T-helper 2 cell (primary cell): ENCODE results near the gene BRAP.
"Not testable (repeated sequence)": the region's sequence is repeated elsewhere in the genome, so short reads cannot be mapped to it uniquely, and the experiment has no call there.

ENCODE experiments used
- DNase-seq, 5 experiments: peaks; one replicate each; pipeline versions ENCODE4 v3.0.0 to v3.0.0-alpha.2; 2012 to 2022

Gene BRAP

DNA sequence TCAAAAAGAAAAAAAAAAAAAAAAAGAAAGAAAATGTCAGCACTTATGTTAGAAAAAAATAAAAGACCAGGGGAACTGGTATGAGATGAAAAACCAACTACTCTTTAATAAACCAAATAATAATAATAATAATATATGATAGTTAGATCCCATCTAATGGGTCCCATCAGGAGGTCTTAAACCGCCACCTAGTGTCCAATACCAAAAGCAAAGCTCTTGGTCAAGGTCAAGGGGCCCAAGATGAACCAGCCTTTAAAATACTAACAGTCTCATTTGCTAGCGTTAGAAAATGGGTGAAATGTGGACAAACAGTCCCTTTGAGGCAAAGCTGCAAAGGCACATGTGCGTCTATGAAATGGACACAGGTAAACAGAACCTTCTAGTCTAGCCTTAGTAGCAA is 12.3 kb downstream of the BRAP start:
- DNase-seq, result no peak

- DNase-seq, result no peak
Observed at GRCh38 chr12:111672822-111673381, 12.9 kb downstream of the BRAP start.

- no peak for DNase-seq
Observed at GRCh38 chr12:111664961-111665865, 20.5 kb downstream of the BRAP start.

DNA sequence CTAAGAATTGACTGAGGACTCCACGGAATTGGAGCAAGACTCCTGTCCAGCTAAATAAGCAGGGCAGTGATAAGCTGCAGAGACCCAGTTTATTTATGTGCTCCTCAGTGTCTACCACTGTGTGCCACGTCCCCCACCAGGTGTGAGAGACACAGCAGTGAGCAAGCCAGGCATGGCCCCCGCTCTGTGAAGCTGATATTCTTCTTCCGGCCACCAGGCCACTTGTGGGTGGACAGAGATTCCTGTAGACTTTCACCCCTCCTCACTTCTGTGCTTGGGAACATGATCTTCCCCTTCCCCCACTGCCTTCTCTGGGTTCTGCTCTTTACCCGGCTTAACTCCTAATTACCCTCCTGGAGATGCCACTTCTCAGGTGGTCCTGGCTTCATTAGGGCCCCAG is 21.3 kb downstream of the BRAP start:
- no peak for DNase-seq

DNA sequence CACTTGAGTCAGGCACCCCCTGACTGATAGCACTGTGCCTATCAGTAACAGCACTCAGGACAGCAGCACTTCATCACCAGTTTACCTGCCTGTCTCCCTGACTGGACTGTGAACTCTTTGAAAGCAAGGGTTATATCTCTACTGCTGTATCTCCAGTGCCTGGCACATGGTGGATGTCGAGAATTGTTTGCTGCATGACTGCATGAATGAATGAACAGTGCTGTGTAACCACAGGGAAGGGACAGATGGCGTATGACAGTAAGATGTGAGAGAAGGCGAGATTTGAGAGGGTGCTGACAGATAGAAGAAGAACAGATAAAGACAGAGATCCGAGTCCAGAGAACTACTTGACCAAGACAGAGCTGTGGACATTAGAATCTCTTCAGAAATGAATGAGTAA is 29.7 kb downstream of the BRAP start:
- DNase-seq, result no peak

- DNase-seq, result no peak
Observed at GRCh38 chr12:111655356-111655755, 30.4 kb downstream of the BRAP start.

GRCh38 chr12:111653596-111653995 is 32.2 kb downstream of the BRAP start:
- no peak for DNase-seq

DNA sequence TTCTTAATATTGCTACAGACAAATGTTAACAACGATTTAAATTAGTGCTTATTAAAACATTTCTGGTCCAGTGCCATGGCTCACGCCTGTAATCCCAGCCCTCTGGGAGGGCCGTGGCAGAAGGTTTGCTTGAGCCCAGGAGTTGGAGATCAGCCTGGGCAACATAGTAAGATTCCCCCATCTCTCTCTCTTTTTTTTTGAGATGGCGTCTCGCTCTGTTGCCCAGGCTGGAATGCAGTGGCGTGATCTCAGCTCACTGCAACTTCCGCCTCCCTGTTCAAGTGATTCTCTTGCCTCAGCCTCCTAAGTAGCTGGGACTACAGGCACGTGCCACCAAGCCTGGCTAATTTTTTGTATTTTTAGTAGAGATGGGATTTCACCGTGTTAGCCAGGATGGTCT is 33.2 kb downstream of the BRAP start:
- not testable (repeated sequence) for DNase-seq

GRCh38 chr12:111650912-111651311 is 34.8 kb downstream of the BRAP start:
- no peak for DNase-seq

GRCh38 chr12:111645433-111645832 is 40.3 kb downstream of the BRAP start:
- no peak for DNase-seq

- DNase-seq, result no peak
Observed at GRCh38 chr12:111643427-111643826, 42.3 kb downstream of the BRAP start.

GRCh38 chr12:111642681-111643426 is 42.9 kb downstream of the BRAP start:
- no peak for DNase-seq

DNA sequence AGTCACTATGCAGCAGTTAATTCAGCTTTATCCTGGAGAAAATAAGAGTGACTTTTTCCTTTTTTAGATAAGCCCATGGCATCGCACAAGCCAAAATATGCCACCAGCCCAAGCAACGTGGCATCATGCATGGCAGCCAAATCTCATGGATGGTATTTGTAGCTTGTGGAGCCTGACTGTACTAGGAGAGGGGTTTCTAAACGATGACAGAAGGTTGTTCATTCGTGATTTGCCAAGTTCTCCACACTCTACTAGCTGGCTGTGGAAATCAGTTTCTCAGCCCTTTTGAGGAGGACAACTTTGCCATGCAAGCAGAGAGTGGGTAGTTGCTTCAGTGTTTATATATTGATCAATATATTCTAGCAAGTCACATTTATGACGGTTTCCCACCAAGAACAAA is 45.2 kb downstream of the BRAP start:
- no peak for DNase-seq

DNA sequence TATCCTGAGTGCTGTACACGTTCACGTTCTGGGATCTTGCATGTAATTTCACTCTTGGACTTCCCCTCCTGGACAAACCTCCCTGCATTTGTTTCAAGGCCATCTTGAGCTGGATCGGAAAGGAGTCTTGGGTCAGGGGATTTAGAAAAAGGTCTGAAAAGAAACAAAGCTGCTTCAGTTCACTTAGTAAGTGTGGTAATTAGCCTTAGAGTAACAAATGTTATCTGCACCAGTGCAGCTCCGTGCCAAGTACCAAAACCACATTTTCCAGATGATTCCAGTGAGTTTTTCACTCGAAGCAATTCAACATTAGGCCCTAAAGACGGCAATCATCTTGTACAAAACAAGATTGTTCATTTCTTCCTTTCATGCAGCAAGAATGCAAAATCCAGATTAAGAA is 47.2 kb downstream of the BRAP start:
- DNase-seq, result no peak

- no peak for DNase-seq
Observed at GRCh38 chr12:111636209-111636945, 49.4 kb downstream of the BRAP start.

DNA sequence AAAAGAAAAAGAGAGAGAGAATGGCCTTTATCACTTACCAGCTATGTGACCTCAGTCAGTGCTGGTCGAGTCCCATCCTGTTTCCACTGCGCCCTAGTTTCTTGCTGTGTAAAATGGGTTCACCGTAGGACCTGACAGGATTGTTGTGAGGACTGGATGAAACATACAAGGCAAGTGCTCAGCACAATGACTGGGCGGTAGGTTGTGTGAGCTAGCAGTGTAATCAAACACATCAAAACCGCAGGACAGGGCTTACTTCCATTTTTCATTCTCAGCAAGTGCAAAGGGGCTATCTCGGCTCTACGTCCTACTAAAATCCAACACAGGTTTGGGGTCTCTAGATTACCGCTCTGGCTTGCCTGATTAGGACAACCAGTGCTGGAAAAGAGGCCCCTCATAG is 50.2 kb downstream of the BRAP start:
- peak in 1 of 5 experiments; percentile 43 for DNase-seq

- DNase-seq, result no peak
Observed at GRCh38 chr12:111628505-111629260, 57.1 kb downstream of the BRAP start.

DNA sequence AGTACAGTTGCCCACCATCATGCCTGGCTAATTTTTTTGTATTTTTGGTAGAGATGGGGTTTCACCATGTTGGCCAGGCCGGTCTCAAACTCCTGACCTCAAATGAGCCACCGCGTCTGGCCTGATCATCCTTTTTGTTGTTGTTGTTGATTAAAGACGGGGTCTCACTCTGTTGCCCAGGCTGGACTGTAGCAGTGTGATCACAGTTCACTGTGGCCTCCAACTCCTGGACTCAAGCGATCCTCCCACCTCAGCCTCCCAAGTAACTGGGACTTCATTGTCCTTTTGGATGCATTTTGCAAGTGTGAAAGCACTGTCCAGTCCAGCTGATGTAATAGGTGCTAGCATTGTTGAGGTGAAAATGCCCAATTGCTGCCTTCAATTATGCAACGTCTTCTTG is 59.5 kb downstream of the BRAP start:
- no peak for DNase-seq

DNA sequence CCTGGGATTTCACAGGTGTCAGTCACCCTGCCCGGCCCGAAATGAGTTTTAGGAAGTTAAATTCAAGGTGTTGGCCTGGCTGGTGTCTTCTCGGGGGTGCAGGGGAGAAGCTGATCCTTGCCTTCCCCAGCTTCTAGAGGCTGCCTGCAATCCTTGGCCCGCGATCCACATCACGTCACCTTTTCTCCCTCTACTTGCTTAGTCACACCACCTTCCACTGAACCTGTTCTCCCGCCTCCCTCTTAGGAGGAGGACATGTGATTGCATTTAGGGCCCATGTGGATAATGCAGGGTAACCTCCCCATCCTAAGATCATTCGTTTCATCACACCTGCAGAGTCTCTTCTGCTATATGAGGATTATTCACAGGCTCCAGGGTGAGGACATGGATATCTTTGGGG is 61.2 kb downstream of the BRAP start:
- DNase-seq, result no peak

GRCh38 chr12:111617841-111618240 is 67.9 kb downstream of the BRAP start:
- not testable (repeated sequence) for DNase-seq

- no peak for DNase-seq
Observed at GRCh38 chr12:111616177-111616623, 69.6 kb downstream of the BRAP start.

- DNase-seq, result no peak
Observed at GRCh38 chr12:111607239-111607638, 78.5 kb downstream of the BRAP start.
